Superior temporal gyrus (tissue), 1 donor: ENCODE measurements around the gene POLE4.

ENCODE experiments used
- DNase-seq: peaks from one replicate; pipeline ENCODE4 v3.0.0-alpha.2; 2016; ENCODE audit errors: extremely low spot score

The POLE4 gene

GRCh38 chr2:74958274-74959105 lies at the start of gene POLE4:
Gene POLE4, plus strand, starts transcription at chr2:74958643. Its CDS starts 37 bp downstream, at chr2:74958680.
- peak; percentile 82 for DNase-seq

GRCh38 chr2:74908748-74909444 lies 49.5 kb upstream of the POLE4 start:
- no peak for DNase-seq

GRCh38 chr2:74910245-74910644 lies 48.2 kb upstream of the POLE4 start:
- DNase-seq = no peak

GRCh38 chr2:74911061-74911460 lies 47.4 kb upstream of the POLE4 start:
- no peak for DNase-seq

- DNase-seq = no peak
Measured at GRCh38 chr2:74915743-74916142, 42.7 kb upstream of the POLE4 start.

- DNase-seq = no peak
Measured at GRCh38 chr2:74916394-74916793, 42.0 kb upstream of the POLE4 start.

GRCh38 chr2:74917702-74918619 lies 40.5 kb upstream of the POLE4 start:
- no peak for DNase-seq

- DNase-seq = peak; percentile 71
Measured at GRCh38 chr2:74919827-74920226, 38.6 kb upstream of the POLE4 start.

GRCh38 chr2:74921236-74921736 lies 37.2 kb upstream of the POLE4 start:
- DNase-seq = no peak

GRCh38 chr2:74922592-74923227 lies 35.7 kb upstream of the POLE4 start:
- no peak for DNase-seq

GRCh38 chr2:74924463-74925265 lies 33.8 kb upstream of the POLE4 start:
- DNase-seq = no peak

- DNase-seq = no peak
Measured at GRCh38 chr2:74925361-74925786, 33.1 kb upstream of the POLE4 start.

- no peak for DNase-seq
Measured at GRCh38 chr2:74927621-74928020, 30.8 kb upstream of the POLE4 start.

GRCh38 chr2:74930811-74931486 lies 27.5 kb upstream of the POLE4 start:
- DNase-seq = no peak

GRCh38 chr2:74931940-74932339 lies 26.5 kb upstream of the POLE4 start:
- DNase-seq = no peak

GRCh38 chr2:74935975-74936391 lies 22.5 kb upstream of the POLE4 start:
- DNase-seq = no peak

- DNase-seq = no peak
Measured at GRCh38 chr2:74937221-74937880, 21.1 kb upstream of the POLE4 start.

- no peak for DNase-seq
Measured at GRCh38 chr2:74938264-74938663, 20.2 kb upstream of the POLE4 start.
